CD14-positive monocyte (primary cell): ENCODE results near the gene CENPK. TPM values are rescaled to one million over a fixed set of nuclear protein-coding genes. Genes with fewer than 3 reads are reported as not detected.

Experiments used
- DNase-seq, 3 donors: peaks; one replicate each; pipeline ENCODE4 v3.0.0-alpha.2; 2011 to 2022
- H2AFZ ChIP-seq: 2 replicates; pipeline ENCODE4 v1.6.0; 2012; ENCODE audit warnings: mild to moderate bottlenecking, low read depth, low read length, inconsistent platforms; ENCODE audit not compliant: insufficient read depth, poor library complexity, severe bottlenecking
- H3K27ac ChIP-seq, 2 donors: 1 replicate in 1 of 2; 2 replicates in 1 of 2; pipeline ENCODE4 v1.5.1; 2012 to 2013; ENCODE audit warnings: low read length in 2 of 2, control low read depth in 1 of 2, inconsistent platforms in 1 of 2, low read depth in 1 of 2, mild to moderate bottlenecking in 1 of 2
- H3K27me3 ChIP-seq, 2 donors: one replicate each; pipeline versions ENCODE4 v1.6.0 to v1.6.1; 2011 to 2013; ENCODE audit warnings: low read length in 2 of 2; ENCODE audit not compliant: control insufficient read depth in 2 of 2, insufficient read depth in 2 of 2
- H3K36me3 ChIP-seq, 2 donors: replicated peaks in 1 of 2; 1 replicate in 1 of 2; 2 replicates in 1 of 2; pipeline versions ENCODE4 v1.5.1 to v1.6.1; 2012 to 2013; ENCODE audit warnings: low read length in 2 of 2, control low read depth in 1 of 2, inconsistent platforms in 1 of 2, mild to moderate bottlenecking in 1 of 2; ENCODE audit not compliant: insufficient read depth in 2 of 2, control insufficient read depth in 1 of 2
- H3K4me1 ChIP-seq, 2 donors: 1 replicate in 1 of 2; 2 replicates in 1 of 2; pipeline versions ENCODE4 v1.5.1 to v1.6.1; 2012 to 2013; ENCODE audit warnings: low read length in 2 of 2, control low read depth in 1 of 2, inconsistent platforms in 1 of 2, mild to moderate bottlenecking in 1 of 2, moderate library complexity in 1 of 2; ENCODE audit not compliant: insufficient read depth in 2 of 2, control insufficient read depth in 1 of 2
- H3K4me2 ChIP-seq: replicated peaks from 2 replicates; pipeline ENCODE3; 2012; ENCODE audit warnings: low read length, moderate library complexity, mild to moderate bottlenecking; ENCODE audit not compliant: poor library complexity, severe bottlenecking; ENCODE audit errors: extremely low read depth
- H3K4me3 ChIP-seq, 3 experiments: fragments of 200-600 bp in 1 of 3; sonication (generic) in 1 of 3; replicated peaks in 1 of 3; 1 replicate in 2 of 3; 2 replicates in 1 of 3; pipeline ENCODE4 v1.5.1; 2011 to 2013; ENCODE audit warnings: low read length in 3 of 3, mild to moderate bottlenecking in 3 of 3, control low read depth in 2 of 3, low read depth in 2 of 3, inconsistent platforms in 1 of 3, moderate library complexity in 1 of 3
- H3K79me2 ChIP-seq: 2 replicates; pipeline ENCODE4 v1.6.0; 2012; ENCODE audit warnings: mild to moderate bottlenecking, control low read depth, inconsistent platforms, low read length, moderate library complexity; ENCODE audit not compliant: insufficient read depth
- H3K9ac ChIP-seq: 2 replicates; pipeline ENCODE4 v1.6.0; 2017; ENCODE audit warnings: low read length, mild to moderate bottlenecking; ENCODE audit not compliant: insufficient read depth, poor library complexity, severe bottlenecking
- H3K9me3 ChIP-seq, 2 donors: replicated peaks in 1 of 2; 1 replicate in 1 of 2; 2 replicates in 1 of 2; pipeline versions ENCODE4 v1.5.1 to v1.6.1; 2012 to 2013; ENCODE audit warnings: low read length in 2 of 2, control low read depth in 1 of 2; ENCODE audit not compliant: control insufficient read depth in 1 of 2, insufficient read depth in 1 of 2
- H4K20me1 ChIP-seq: 2 replicates; pipeline ENCODE4 v1.6.0; 2012; ENCODE audit warnings: mild to moderate bottlenecking, low read length, control low read depth, moderate library complexity; ENCODE audit not compliant: insufficient read depth
- H3K27ac Mint-ChIP-seq, 7 donors: one replicate each; pipeline ENCODE4 v1.8.0; 2020; ENCODE audit warnings: mild to moderate bottlenecking in 7 of 7, mixed read lengths in 7 of 7, moderate library complexity in 6 of 7, inconsistent platforms in 2 of 7
- H3K27me3 Mint-ChIP-seq, 3 donors: one replicate each; pipeline ENCODE4 v1.8.0; 2021 to 2022; ENCODE audit warnings: low read depth in 3 of 3, mild to moderate bottlenecking in 3 of 3, mixed read lengths in 3 of 3, moderate library complexity in 3 of 3, inconsistent platforms in 1 of 3
- H3K36me3 Mint-ChIP-seq, 2 donors: one replicate each; pipeline ENCODE4 v1.8.0; 2020; ENCODE audit warnings: mixed read lengths in 2 of 2, inconsistent platforms in 1 of 2, mild to moderate bottlenecking in 1 of 2
- H3K4me1 Mint-ChIP-seq: one replicate; pipeline ENCODE4 v1.8.0; 2020; ENCODE audit warnings: mild to moderate bottlenecking, mixed read lengths
- H3K4me3 Mint-ChIP-seq, 2 donors: one replicate each; pipeline ENCODE4 v1.8.0; 2020; ENCODE audit warnings: mild to moderate bottlenecking in 2 of 2, mixed read lengths in 2 of 2, moderate library complexity in 1 of 2
- H3K9me3 Mint-ChIP-seq, 7 donors: one replicate each; pipeline ENCODE4 v1.8.0; 2020 to 2022; ENCODE audit warnings: mixed read lengths in 7 of 7, mild to moderate bottlenecking in 6 of 7, moderate library complexity in 6 of 7, inconsistent platforms in 2 of 7
- WGBS: methylation state at CpG from one replicate; pipeline ENCODE4 v1.1.5; 2013; ENCODE audit warnings: missing lambda C conversion rate; ENCODE audit not compliant: insufficient coverage; 5-methylcytosine and 5-hydroxymethylcytosine counted together
- intact Hi-C, 2 donors: fragments of 100-400 bp; cut with micrococcal nuclease; formaldehyde crosslinking; loops; one replicate each; pipeline versions ENCODE4 v1.15.0 to v1.15.1; 2023
- polyA plus RNA-seq, 3 donors: library from polyadenylated mRNA; depleted of rRNA in 1 of 3; unstranded in 2 of 3; stranded (reverse) in 1 of 3; fragments of 300-500 nt in 2 of 3; fragments of >200 nt in 1 of 3; fragmentation: Illumina TruSeq in 2 of 3; gene quantifications; 1 replicate in 2 of 3; 2 replicates in 1 of 3; pipeline ENCODE4 v1.2.3, GENCODE V29; 2012 to 2021
- TF ChIP-seq, protein P1 (sequence below): fragments of 200-600 bp; IDR thresholded peaks from one replicate; pipeline ENCODE4 v1.8.0; 2022; ENCODE audit warnings: antibody characterized with exemption, mild to moderate bottlenecking

The CENPK gene
- polyA plus RNA-seq, 3 donors: 0.27 to 1.8 (median 0.83) TPM

DNA sequence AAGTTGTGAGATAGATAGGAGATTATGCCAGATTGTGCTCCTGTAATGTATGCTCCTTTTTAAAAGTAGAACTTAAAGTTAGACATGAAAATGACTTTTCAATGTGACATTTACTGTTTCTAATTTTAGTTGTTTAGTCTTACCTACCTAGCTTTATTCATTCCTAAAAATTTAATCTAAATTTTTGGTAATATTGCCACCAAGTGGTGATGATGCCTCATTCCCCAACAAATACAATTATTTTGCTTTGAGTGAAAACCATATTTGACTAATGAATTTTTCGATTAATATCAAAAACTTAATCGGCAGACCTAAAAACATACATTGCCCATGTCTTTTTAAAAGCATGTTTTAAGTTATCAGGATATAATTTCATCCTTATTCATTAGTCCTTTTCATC lies 25.7 kb upstream of the CENPK start:
- Histone ChIP-seq H4K20me1 (no peaks in the 10 kb centered on the region), H2AFZ (no peak overlapping the region), H3K4me3 (no peak overlapping the region), H3K4me2 (no peak overlapping the region), H3K27me3 (no peaks in the 10 kb centered on the region), H3K9ac (no peak overlapping the region), H3K79me2 (no peaks in the 10 kb centered on the region), H3K36me3 (peaks cover 93 to 100% of the 10 kb centered on the region in 2 donors), H3K27ac (no peak overlapping the region), H3K4me1 (no peaks in the 10 kb centered on the region), H3K9me3 (no peaks in the 10 kb centered on the region)
- TF ChIP-seq, protein P1, sequence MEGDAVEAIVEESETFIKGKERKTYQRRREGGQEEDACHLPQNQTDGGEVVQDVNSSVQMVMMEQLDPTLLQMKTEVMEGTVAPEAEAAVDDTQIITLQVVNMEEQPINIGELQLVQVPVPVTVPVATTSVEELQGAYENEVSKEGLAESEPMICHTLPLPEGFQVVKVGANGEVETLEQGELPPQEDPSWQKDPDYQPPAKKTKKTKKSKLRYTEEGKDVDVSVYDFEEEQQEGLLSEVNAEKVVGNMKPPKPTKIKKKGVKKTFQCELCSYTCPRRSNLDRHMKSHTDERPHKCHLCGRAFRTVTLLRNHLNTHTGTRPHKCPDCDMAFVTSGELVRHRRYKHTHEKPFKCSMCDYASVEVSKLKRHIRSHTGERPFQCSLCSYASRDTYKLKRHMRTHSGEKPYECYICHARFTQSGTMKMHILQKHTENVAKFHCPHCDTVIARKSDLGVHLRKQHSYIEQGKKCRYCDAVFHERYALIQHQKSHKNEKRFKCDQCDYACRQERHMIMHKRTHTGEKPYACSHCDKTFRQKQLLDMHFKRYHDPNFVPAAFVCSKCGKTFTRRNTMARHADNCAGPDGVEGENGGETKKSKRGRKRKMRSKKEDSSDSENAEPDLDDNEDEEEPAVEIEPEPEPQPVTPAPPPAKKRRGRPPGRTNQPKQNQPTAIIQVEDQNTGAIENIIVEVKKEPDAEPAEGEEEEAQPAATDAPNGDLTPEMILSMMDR: no peak
- WGBS: no CpG with 5 or more reads among the region's 2 CpGs
- no peak for DNase-seq
- H3K4me1 Mint-ChIP-seq: no peaks in the 10 kb centered on the region
- H3K4me3 Mint-ChIP-seq: no peak overlapping the region
- no peaks in the 10 kb centered on the region for H3K27me3 Mint-ChIP-seq
- H3K27ac Mint-ChIP-seq: no peak overlapping the region
- H3K36me3 Mint-ChIP-seq: peaks cover 61 to 62% of the 10 kb centered on the region in 2 donors
- H3K9me3 Mint-ChIP-seq: no peaks in the 10 kb centered on the region
- intact Hi-C loops: no loop called here

DNA sequence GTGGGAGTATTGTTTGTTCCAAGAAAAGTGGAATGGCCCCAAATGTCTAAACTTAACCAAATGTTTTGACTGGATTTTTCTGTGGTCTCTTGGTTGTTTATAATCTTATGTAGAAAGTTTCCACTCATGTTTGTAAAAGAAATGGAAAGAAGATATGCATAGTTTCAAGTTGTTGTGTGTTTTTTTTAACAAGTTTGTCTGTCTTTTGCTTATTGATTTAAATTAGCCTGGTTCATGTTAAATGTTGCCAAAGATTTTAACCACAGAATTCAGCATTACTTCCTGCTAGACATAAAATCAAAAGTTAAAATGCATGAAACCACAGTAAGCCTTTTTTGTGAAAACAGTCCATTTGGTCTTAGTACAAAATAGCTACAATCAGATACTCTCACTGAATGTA lies 14.2 kb upstream of the CENPK start:
- TF ChIP-seq, protein P1: no peak
- Histone ChIP-seq H3K79me2 (peaks cover 3% of the 10 kb centered on the region), H3K36me3 (peaks cover 60 to 92% of the 10 kb centered on the region in 2 donors), H3K4me3 (no peak overlapping the region), H3K4me2 (no peak overlapping the region), H2AFZ (no peak overlapping the region), H3K27ac (no peak overlapping the region), H3K27me3 (no peaks in the 10 kb centered on the region), H3K4me1 (no peaks in the 10 kb centered on the region), H3K9ac (no peak overlapping the region), H4K20me1 (no peaks in the 10 kb centered on the region), H3K9me3 (no peaks in the 10 kb centered on the region)
- Mint-ChIP-seq H3K9me3 (no peaks in the 10 kb centered on the region), H3K4me1 (no peaks in the 10 kb centered on the region), H3K27ac (no peak overlapping the region), H3K27me3 (no peaks in the 10 kb centered on the region), H3K36me3 (peaks cover 62 to 65% of the 10 kb centered on the region in 2 donors), H3K4me3 (no peak overlapping the region)
- no peak for DNase-seq
- intact Hi-C loops: no loop called here
